Activated naive CD4-positive, alpha-beta T cell (primary cell): ENCODE results near the gene ONECUT3.
"Not testable (repeated sequence)": the region's sequence is repeated elsewhere in the genome, so short reads cannot be mapped to it uniquely, and the experiment has no call there.

Source experiments
- DNase-seq, 4 experiments: peaks; one replicate each; lab custom pipeline; 2025; lab: John Stamatoyannopoulos, UW

Gene ONECUT3

GRCh38 chr19:1794424-1795172 lies 41.3 kb downstream of the ONECUT3 start:
- DNase-seq: no peak

- no peak for DNase-seq
These were observed 43.3 kb downstream of the ONECUT3 start for GRCh38 chr19:1796395-1797142.

GRCh38 chr19:1797313-1797712 lies 44.0 kb downstream of the ONECUT3 start:
- DNase-seq: not testable (repeated sequence)

DNA sequence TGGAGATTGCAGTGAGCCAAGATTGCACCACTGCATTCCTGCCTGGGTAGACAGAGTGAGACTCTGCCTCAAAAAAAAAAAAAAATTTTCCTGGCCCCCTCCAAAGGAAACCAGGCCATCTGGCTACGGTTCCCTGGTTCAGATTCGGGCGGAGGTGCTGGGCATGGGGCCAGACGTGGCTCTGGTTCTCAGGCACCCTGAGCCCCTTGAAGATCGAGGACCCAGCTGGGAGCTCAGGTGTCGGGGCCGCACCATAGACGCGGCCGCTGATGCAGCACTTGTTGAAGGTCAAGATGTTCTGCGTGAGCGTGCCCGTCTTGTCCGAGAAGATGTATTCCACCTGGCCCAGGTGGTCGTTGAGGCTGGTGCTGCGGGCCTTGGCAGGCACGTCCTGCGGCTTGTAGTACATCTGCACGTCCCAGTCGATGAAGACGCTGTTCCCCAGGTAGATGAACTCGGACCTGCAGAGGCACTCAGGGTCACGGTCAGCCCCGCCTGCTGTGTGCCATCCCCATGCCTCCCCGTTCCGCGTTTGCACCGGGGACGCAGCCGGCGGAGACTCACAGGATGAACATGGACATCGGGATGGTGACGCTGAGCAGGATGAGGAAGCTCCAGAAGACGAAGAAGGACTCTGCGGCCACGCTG lies 46.5 kb downstream of the ONECUT3 start:
- no peak for DNase-seq

DNA sequence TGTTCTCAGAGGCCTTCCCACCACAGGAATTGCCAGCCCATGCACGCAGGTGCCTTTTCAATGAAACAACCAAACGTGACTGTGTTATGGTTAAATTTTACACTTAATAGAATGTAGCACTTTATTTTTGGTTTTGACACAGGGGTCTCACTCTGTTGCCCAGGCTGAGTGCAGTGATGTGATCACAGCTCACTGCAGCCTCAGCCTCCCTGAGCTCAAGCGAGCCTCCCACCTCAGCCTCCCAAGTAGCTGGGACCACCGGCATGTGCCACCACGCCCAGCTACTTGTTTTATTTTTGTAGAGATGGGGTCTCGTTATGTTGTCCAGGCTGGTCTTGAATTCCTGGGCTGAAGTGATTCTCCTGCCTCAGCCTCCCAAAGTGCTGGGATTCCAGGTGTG lies 51.6 kb downstream of the ONECUT3 start:
- DNase-seq: no peak

GRCh38 chr19:1805401-1806183 lies 52.3 kb downstream of the ONECUT3 start:
- no peak for DNase-seq

DNA sequence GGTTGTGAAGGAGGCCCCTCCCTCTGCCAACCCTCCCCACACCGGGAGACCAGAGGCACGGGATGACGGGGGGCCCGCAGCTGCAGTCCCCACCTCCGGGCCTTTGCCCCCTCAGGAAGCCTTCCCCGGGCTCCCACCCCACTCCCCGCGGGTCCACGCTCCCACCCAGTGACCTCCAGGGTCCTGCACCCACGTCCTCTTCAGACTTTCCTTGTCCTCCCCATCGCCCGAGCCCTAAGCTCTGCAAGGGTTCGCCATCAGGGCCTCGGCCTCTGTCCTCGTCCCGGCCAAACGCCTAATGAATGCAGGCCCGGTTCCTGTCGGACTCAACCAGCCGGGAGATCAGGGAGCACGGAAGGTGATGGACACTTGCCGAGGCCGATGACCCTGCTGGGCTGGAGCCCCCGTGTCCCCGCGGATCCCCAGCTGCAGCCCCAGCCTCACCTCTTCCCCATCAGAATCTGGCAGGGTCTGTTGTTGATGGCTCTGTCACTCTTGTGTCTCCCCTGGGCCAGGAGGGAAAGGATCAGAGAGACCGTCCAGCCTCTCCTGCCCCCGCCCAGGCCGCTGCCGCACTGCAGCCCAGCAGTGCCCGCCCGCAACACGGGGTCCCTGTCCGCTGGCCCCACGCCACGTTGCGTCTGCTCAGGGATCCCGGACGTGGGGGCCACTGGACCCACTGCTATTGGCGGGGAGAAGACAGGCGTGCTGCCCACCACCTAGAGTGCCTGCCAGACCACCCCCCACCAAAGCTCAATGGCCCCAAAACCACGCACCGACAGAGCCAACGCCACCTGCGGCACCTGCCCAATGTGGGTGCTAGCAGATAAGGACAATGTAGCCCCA lies 53.1 kb downstream of the ONECUT3 start:
- no peak for DNase-seq

GRCh38 chr19:1807030-1807694 lies 53.9 kb downstream of the ONECUT3 start:
- DNase-seq: no peak

DNA sequence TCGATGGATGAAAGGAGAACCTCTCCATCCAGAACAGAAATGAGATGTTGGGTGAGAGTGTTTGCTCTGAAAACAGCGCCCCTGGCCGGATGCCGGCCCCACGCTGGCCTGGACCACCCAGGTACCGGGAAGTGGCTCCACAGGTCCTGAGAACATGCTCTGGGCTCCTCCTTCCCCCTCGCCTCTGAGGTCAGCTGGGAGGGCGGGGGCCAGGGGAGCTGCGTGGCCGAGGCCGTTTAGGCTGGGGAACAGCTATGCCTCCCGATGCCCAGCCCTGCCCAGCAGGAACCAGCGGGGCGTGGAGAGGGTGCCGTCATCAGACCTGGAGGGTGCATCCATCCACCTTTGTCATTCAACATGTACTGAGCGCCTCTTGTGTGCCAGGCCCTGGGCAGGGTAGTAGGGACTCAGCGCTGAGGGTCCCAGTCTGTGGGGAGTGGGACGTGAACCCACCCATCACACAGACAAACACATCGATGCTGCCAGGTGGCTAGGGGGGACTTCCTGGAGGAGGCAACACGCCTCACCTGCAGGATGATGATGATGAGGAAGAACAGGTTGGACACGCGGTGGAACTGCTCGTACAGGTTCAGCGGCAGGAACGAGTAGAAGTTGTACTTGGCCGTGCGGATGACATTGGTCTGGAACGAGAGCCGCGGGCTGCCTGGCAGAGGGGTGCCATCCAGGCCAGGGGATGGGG lies 54.5 kb downstream of the ONECUT3 start:
- no peak for DNase-seq

DNA sequence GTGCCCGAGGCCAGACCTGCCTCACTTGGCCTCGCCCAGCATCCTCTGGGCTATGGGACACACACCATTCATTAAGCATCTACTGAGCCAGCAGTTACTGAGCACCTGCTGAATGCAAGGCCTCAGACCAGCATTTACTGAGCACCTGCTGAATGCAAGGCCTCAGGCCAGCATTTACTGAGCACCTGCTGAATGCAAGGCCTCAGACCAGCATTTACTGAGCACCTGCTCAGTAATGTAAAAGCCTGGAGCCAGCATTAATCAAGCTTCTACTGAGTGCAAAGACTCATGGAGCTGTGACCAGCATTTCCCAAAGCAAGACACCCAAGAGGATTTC lies 55.1 kb downstream of the ONECUT3 start:
- DNase-seq: no peak

DNA sequence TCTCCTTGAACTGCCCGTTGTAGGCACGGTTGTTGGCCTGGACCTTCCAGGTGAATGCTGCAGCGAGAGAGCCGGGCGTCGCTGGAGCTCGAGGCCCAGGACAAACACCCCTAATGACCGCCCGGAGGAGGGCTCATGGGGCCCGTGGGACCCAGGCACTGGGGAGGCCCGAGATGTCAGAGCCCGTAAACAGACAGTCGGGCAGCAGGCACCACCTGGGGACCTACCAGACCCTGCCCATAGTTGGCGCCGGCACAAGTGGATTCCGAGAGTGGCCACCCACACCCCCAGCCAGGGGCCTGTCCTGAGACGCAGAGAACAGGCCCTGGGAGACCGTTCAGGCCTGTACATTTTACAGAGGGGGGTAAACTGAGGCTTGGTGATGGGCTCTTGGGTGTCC lies 56.4 kb downstream of the ONECUT3 start:
- DNase-seq: no peak

DNA sequence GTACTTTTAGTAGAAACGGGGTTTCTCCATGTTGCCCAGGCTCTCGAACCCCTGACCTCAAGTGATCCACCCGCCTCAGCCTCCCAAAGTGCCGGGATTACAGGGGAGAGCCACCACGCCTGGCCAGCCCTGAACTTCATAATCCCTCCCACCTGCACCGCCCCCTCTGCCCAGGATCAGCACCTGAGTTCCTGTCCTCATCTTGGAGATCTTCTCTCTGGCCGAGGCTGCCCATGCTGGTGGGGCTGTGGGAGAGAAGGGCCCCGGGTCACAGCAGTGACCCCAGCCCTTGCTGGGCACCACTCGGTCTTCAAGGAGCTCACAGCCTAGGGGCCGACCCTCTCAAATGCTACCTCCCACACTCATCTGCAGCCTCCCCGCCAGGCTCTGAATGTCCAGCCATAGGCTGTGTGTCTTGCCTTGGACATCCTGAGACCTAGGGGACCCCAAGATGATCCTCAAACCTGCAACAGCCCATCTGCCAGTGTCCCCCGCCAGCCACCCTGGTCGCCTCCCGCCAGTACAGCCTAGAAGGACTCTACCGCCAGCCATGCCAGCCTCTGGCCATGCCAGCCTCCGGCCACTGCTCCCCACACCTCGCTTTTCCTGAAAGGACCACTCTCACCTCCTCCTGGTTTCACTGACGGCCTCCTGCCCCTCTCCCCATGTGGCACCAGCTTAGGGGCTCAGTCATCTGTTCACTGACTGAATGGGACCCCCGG lies 57.3 kb downstream of the ONECUT3 start:
- DNase-seq: no peak

DNA sequence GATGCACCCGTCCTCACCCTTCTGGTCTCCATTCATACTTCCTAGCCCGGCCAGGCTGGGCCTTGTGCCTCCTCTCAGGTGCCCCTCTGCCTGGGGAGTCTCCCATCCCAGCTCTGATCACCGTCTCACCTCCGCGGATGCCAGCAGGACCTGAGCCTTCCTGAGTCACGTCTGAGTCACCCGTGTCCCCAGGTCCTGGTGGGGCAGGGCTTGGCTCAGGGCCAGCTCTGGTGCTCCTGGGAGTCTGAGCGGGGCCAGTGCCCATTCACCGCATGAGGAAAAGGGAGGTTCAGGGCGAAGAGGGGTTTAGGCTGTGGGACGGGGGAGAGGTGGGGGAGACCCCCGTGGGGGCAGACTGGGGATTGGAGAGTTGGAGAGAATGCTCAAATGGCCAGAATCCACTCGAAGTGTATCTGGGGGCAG lies 58.2 kb downstream of the ONECUT3 start:
- peak in 1 of 4 experiments; percentile 21 for DNase-seq

- peak in 2 of 4 experiments; percentile 59 to 65 for DNase-seq
These were observed 58.7 kb downstream of the ONECUT3 start, which contains the start of gene ATP8B3 for GRCh38 chr19:1811942-1812425. Gene ATP8B3 (minus strand): TSS chr19:1812276. CDS start chr19:1811736, 540 bp downstream.

GRCh38 chr19:1812426-1813191 lies 59.3 kb downstream of the ONECUT3 start:
- peak; percentile 59 to 80 (median 64) for DNase-seq

DNA sequence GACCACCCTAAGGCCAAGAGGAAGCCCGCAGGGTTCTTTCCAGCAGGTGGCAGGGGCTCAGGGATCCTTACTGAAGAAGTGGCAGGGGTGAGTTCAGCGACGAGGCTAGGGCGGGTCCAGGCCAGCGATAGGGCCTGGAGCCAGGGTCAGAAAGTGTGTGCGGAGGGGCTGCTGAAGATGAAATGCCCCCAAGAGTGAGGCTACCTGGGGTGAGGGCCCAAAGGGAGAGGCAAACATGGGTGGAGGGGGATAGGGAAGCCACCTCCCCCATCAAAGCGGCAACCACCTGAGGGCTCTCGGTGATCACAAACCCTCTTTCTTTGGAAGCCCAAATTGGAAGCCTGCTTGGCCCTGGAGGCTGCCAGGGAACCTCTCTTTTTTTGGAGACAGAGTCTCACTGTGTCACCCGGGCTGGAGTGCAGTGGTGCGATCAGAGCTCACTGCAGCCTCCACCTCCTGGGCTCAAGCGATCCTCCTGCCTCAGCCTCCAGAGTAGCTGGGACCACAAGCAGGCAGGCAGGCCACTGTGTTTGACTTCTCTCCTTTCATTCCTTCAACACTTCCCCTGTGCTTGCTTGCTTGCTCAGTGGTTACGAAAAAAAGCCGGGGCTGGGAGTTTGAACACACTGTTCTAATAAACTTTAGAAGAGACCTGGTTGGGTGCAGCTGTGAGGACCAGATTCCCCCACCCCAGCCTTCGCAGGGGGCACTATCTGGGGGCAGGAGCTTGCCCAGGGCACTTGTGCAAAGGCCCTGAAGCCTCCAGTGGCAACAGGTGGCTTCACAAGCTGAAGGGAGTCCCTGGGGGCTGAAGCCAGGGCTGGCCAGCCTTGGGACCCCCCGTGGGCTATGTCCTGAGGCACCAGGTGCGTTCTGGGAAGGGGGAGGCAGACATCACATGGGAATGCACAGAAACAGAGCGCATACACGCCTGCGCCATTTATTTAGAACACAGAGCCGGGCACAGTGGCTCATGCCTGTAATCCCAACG lies 60.2 kb downstream of the ONECUT3 start:
- no peak for DNase-seq

GRCh38 chr19:1814391-1814790 lies 61.1 kb downstream of the ONECUT3 start:
- no peak for DNase-seq
